Prostate gland (tissue), 2 donors: ENCODE results near the gene STX11.

Experiments used
- POLR2A ChIP-seq: fragments of 450-650 bp; IDR thresholded peaks from one replicate; pipeline ENCODE4 v1.6.1; 2016; ENCODE audit warnings: antibody characterized with exemption, mild to moderate bottlenecking
- POLR2AphosphoS5 ChIP-seq: sonication (generic); formaldehyde crosslinking; IDR thresholded peaks from one replicate; pipeline ENCODE4 v1.6.1; 2017; ENCODE audit warnings: antibody characterized with exemption
- TF ChIP-seq, protein P1 (sequence below), 4 experiments: fragments of 200-600 bp in 2 of 4; fragments of 450-650 bp in 2 of 4; sonication (generic) in 2 of 4; IDR thresholded peaks; 1 replicate in 3 of 4; 2 replicates in 1 of 4; pipeline ENCODE4 v1.5.1; 2016 to 2019; ENCODE audit warnings: antibody characterized with exemption in 4 of 4, mild to moderate bottlenecking in 2 of 4, moderate library complexity in 2 of 4

DNA sequence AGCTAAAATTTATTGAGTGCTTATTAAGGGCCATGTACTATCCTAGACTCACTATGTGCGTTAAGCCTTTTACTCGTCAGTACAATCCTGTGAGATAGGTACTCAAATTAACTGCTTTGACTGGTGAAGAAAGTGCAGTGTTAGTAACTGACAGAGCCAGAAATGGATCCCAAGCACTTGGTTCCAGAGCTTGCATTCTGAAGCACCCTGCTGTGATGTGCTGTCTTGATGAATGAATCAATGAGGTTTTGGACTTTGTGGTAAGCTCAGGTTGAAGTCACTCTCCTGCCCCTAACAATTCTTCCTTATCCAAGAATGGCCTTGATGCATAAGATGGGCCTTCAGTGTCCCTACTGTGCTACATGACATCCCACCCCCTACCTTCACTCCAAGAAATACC lies 3.7 kb downstream of the STX11 start:
- TF ChIP-seq POLR2AphosphoS5: no peak
- TF ChIP-seq, protein P1, sequence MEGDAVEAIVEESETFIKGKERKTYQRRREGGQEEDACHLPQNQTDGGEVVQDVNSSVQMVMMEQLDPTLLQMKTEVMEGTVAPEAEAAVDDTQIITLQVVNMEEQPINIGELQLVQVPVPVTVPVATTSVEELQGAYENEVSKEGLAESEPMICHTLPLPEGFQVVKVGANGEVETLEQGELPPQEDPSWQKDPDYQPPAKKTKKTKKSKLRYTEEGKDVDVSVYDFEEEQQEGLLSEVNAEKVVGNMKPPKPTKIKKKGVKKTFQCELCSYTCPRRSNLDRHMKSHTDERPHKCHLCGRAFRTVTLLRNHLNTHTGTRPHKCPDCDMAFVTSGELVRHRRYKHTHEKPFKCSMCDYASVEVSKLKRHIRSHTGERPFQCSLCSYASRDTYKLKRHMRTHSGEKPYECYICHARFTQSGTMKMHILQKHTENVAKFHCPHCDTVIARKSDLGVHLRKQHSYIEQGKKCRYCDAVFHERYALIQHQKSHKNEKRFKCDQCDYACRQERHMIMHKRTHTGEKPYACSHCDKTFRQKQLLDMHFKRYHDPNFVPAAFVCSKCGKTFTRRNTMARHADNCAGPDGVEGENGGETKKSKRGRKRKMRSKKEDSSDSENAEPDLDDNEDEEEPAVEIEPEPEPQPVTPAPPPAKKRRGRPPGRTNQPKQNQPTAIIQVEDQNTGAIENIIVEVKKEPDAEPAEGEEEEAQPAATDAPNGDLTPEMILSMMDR (IDR thresholded peaks at IDR 0.05): no peak
- TF ChIP-seq POLR2A: no peak
